Measurements from ENCODE around the gene BAD. TPM values are rescaled to one million over a fixed set of nuclear protein-coding genes. Genes with fewer than 3 reads are reported as not detected.
A peak's percentile ranks its signal among the peaks of the same experiment; 100 is the strongest.

BAD gene
- total RNA-seq, 1 donor from 2014 or later = 19.0 TPM

- Histone ChIP-seq H3F3A (ENCODE audit: low read depth) (no peaks in the 10 kb centered on the region), H3K4me2 (no peak overlapping the region), H4K20me1 (ENCODE audit: low read depth) (no peaks in the 10 kb centered on the region), H2AFZ (replicated peaks) (no peak overlapping the region), H3K9ac (no peak overlapping the region), H3K27ac (no peak overlapping the region), H3K9me3 (ENCODE audit: low read depth) (no peaks in the 10 kb centered on the region), H3K36me3 (no peaks in the 10 kb centered on the region), H3K79me2 (ENCODE audit: low read depth) (no peaks in the 10 kb centered on the region), H3K4me3 (no peak overlapping the region), H3K27me3 (no peaks in the 10 kb centered on the region), H3K4me1 (no peaks in the 10 kb centered on the region)
- Mint-ChIP-seq H3K27me3 (ENCODE audit: insufficient read depth, low read depth) (peaks cover 12% of the 10 kb centered on the region), H3K27ac (peak overlapping the region; percentile 46), H3K4me1 (peaks cover 3% of the 10 kb centered on the region), H3K9me3 (no peaks in the 10 kb centered on the region), H3K36me3 (peaks cover 21% of the 10 kb centered on the region), H3K4me3 (no peak overlapping the region)
- DNase-seq (ENCODE audit: low spot score) = no peak
- no peak for TF ChIP-seq CTCF (IDR thresholded peaks at IDR 0.05)
- TF ChIP-seq EZH2phosphoT487 (IDR thresholded peaks at IDR 0.05) = no peak
- TF ChIP-seq EZH2 (IDR thresholded peaks at IDR 0.05) = no peak
Observed at GRCh38 chr11:64262271-64263002, 22.0 kb downstream of the BAD start.

- Histone ChIP-seq H2AFZ (replicated peaks) (no peak overlapping the region), H3K9me3 (ENCODE audit: low read depth) (no peaks in the 10 kb centered on the region), H3K4me2 (no peak overlapping the region), H3F3A (ENCODE audit: low read depth) (no peaks in the 10 kb centered on the region), H3K36me3 (no peaks in the 10 kb centered on the region), H3K27ac (no peak overlapping the region), H3K4me1 (no peaks in the 10 kb centered on the region), H3K27me3 (no peaks in the 10 kb centered on the region), H3K79me2 (ENCODE audit: low read depth) (no peaks in the 10 kb centered on the region), H3K4me3 (no peak overlapping the region), H4K20me1 (ENCODE audit: low read depth) (no peaks in the 10 kb centered on the region), H3K9ac (no peak overlapping the region)
- H3K27ac Mint-ChIP-seq = no peak overlapping the region
- H3K27me3 Mint-ChIP-seq (ENCODE audit: insufficient read depth, low read depth) = peaks cover 12% of the 10 kb centered on the region
- peaks cover 21% of the 10 kb centered on the region for H3K36me3 Mint-ChIP-seq
- no peak for DNase-seq (ENCODE audit: low spot score)
- no peaks in the 10 kb centered on the region for H3K9me3 Mint-ChIP-seq
- no peak overlapping the region for H3K4me3 Mint-ChIP-seq
- no peak for TF ChIP-seq CTCF (IDR thresholded peaks at IDR 0.05)
- TF ChIP-seq EZH2phosphoT487 (IDR thresholded peaks at IDR 0.05) = no peak
- TF ChIP-seq EZH2 (IDR thresholded peaks at IDR 0.05) = no peak
- peaks cover 3% of the 10 kb centered on the region for H3K4me1 Mint-ChIP-seq
Observed at GRCh38 chr11:64261556-64262080, 22.8 kb downstream of the BAD start.

GRCh38 chr11:64260147-64260708 is 24.2 kb downstream of the BAD start:
- no peak overlapping the region for H3K27ac Mint-ChIP-seq
- peaks cover 19% of the 10 kb centered on the region for H3K36me3 Mint-ChIP-seq
- H3K27ac ChIP-seq = no peak overlapping the region
- TF ChIP-seq CTCF (IDR thresholded peaks at IDR 0.05) = no peak
- no peaks in the 10 kb centered on the region for H3K9me3 Mint-ChIP-seq
- peaks cover 3% of the 10 kb centered on the region for H3K4me1 Mint-ChIP-seq
- H3K27me3 Mint-ChIP-seq (ENCODE audit: insufficient read depth, low read depth) = peaks cover 10% of the 10 kb centered on the region
- no peak for DNase-seq (ENCODE audit: low spot score)
- H2AFZ ChIP-seq (replicated peaks) = no peak overlapping the region
- H3K4me3 Mint-ChIP-seq = no peak overlapping the region
- no peak overlapping the region for H3K4me2 ChIP-seq
- H3F3A ChIP-seq (ENCODE audit: low read depth) = no peaks in the 10 kb centered on the region
- H3K36me3 ChIP-seq = no peaks in the 10 kb centered on the region
- no peaks in the 10 kb centered on the region for H3K79me2 ChIP-seq (ENCODE audit: low read depth)
- H3K27me3 ChIP-seq = no peaks in the 10 kb centered on the region
- H4K20me1 ChIP-seq (ENCODE audit: low read depth) = no peaks in the 10 kb centered on the region
- H3K4me3 ChIP-seq = no peak overlapping the region
- no peaks in the 10 kb centered on the region for H3K4me1 ChIP-seq
- H3K9ac ChIP-seq = no peak overlapping the region
- H3K9me3 ChIP-seq (ENCODE audit: low read depth) = no peaks in the 10 kb centered on the region
